RWPE2 (cell line): ENCODE results near the gene ADRA2A.
A peak's percentile ranks its signal among the peaks of the same experiment; 100 is the strongest.

Source experiments
- ATAC-seq: fragments of 200-7000 bp; cut with Tn5 transposase; 3 replicates; pipeline ENCODE4 v1.9.1; 2021; ENCODE audit warnings: low read depth
- DNase-seq: peaks from one replicate; pipeline ENCODE4 v3.0.0-alpha.2; 2020; ENCODE audit warnings: low spot score
- H3K27ac ChIP-seq: fragments of 450-650 bp; 2 replicates; pipeline ENCODE4 v1.5.1; 2017; ENCODE audit warnings: mild to moderate bottlenecking; ENCODE audit not compliant: poor library complexity, severe bottlenecking
- H3K27me3 ChIP-seq: fragments of 250-450 bp; sonication (Bioruptor Pico); 2 replicates; pipeline ENCODE4 v1.5.1; 2021; ENCODE audit warnings: mild to moderate bottlenecking, moderate library complexity; ENCODE audit not compliant: insufficient read depth, poor library complexity, severe bottlenecking
- H3K36me3 ChIP-seq: fragments of 250-450 bp; sonication (Bioruptor Pico); 2 replicates; pipeline ENCODE4 v1.5.1; 2020; ENCODE audit warnings: low read depth, mild to moderate bottlenecking, moderate library complexity
- H3K4me1 ChIP-seq: fragments of 250-450 bp; sonication (Bioruptor Pico); 2 replicates; pipeline ENCODE4 v1.5.1; 2021; ENCODE audit warnings: mild to moderate bottlenecking, moderate library complexity; ENCODE audit not compliant: insufficient read depth, poor library complexity, severe bottlenecking
- H3K4me3 ChIP-seq: fragments of 250-450 bp; sonication (Bioruptor Pico); 2 replicates; pipeline ENCODE4 v1.5.1; 2021; ENCODE audit warnings: mild to moderate bottlenecking, moderate library complexity; ENCODE audit not compliant: severe bottlenecking
- H3K9me3 ChIP-seq: fragments of 250-450 bp; sonication (Bioruptor Pico); 2 replicates; pipeline ENCODE4 v1.5.1; 2021; ENCODE audit warnings: mild to moderate bottlenecking, moderate library complexity; ENCODE audit not compliant: severe bottlenecking
- CTCF ChIP-seq: fragments of 450-650 bp; IDR thresholded peaks from one replicate; pipeline ENCODE4 v1.5.1; 2017; ENCODE audit warnings: mild to moderate bottlenecking, moderate library complexity; ENCODE audit not compliant: poor library complexity, severe bottlenecking

The ADRA2A gene

GRCh38 chr10:111086574-111086973 is 9.7 kb downstream of the ADRA2A start:
- TF ChIP-seq CTCF, result no peak
- Histone ChIP-seq H3K27ac (no peak overlapping the region), H3K27me3 (no peaks in the 10 kb centered on the region), H3K9me3 (no peaks in the 10 kb centered on the region), H3K4me1 (no peaks in the 10 kb centered on the region), H3K4me3 (no peak overlapping the region), H3K36me3 (no peaks in the 10 kb centered on the region)
- DNase-seq (peak; percentile 7), ATAC-seq (no peak)

DNA sequence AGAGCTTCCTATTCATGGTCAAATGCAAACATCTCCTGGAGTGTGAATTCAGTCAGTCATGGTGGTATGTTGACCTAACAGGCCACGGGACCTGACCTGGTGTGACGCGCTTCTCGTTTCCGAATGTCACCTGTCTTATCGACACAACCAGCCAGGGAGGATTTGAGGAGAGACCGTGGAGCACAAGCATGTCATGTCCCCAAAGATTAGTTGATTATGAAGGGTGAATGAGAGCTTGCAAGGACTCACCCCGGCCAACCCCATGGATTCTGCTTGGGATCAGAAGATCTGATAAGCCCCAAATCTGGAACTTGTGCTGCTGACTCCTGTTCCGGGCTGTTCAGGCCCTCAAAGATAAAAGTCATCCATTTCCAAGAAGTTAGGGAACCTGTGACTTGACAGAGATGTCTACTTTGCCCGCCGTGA is 10.5 kb downstream of the ADRA2A start:
- Histone ChIP-seq H3K27ac (no peak overlapping the region), H3K27me3 (no peaks in the 10 kb centered on the region), H3K4me3 (no peak overlapping the region), H3K4me1 (no peaks in the 10 kb centered on the region), H3K9me3 (no peaks in the 10 kb centered on the region), H3K36me3 (no peaks in the 10 kb centered on the region)
- ATAC-seq (no peak), DNase-seq (peak; percentile 9)
- no peak for TF ChIP-seq CTCF

DNA sequence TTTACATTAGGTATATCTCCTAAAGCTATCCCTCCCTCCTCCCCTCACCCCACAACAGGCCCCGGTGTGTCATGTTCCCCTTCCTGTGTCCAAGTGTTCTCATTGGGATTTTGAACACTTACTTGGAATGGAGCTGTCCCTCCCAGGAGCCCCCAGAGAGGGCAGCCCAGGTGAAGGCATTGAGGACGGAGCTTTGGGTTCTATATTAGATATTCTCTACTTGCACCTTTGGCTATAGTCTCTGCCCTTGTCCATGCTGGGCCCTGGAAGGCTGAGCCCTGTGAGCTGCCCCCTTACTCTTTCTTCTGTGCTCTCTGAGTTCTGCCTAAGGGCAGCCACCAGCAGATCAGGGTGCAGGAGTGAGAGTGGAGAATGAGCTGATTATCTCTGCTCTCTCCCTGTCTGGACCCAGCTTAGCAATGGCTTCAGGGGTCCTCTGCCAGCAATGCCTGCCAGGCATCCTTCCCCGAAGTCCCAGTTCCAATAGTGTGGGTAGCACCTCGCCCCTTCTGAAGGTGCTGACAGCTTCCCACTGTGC is 11.2 kb downstream of the ADRA2A start:
- H3K36me3 ChIP-seq, result no peaks in the 10 kb centered on the region
- TF ChIP-seq CTCF, result no peak
- H3K27ac ChIP-seq, result no peak overlapping the region
- H3K9me3 ChIP-seq, result no peaks in the 10 kb centered on the region
- DNase-seq (peak; percentile 6), ATAC-seq (no peak)
- H3K4me1 ChIP-seq, result no peaks in the 10 kb centered on the region
- H3K27me3 ChIP-seq, result no peaks in the 10 kb centered on the region
- no peak overlapping the region for H3K4me3 ChIP-seq

DNA sequence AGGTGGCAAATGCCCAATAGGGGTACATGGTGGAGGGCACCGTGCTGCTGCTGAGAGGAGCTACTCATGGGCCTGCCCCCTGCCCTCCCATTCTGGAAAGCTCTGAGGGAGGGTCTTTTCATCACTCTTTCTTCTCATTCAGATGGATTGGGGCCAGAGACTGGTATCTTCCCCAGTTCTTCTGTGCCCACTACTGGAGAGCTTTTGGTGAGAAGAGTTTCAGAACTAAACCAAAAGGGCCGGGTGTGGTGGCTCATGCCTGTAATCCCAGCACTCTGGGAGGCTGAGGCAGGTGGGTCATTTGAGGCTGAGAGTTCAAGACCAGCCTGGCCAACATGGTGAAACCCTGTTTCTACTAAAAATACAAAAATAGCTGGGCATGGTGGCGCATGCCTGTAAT is 12.5 kb downstream of the ADRA2A start:
- Histone ChIP-seq H3K4me3 (no peak overlapping the region), H3K9me3 (no peaks in the 10 kb centered on the region), H3K27ac (no peak overlapping the region), H3K36me3 (no peaks in the 10 kb centered on the region), H3K4me1 (no peaks in the 10 kb centered on the region), H3K27me3 (no peaks in the 10 kb centered on the region)
- ATAC-seq (no peak), DNase-seq (peak; percentile 11)
- no peak for TF ChIP-seq CTCF

- ATAC-seq, result no peak
- no peak for TF ChIP-seq CTCF
- no peak overlapping the region for H3K4me3 ChIP-seq
Measured at GRCh38 chr10:111091833-111092232, 15.0 kb downstream of the ADRA2A start.

More at GRCh38 chr10:111091833-111092232, 15.0 kb downstream of the ADRA2A start:
- no peak overlapping the region for H3K27ac ChIP-seq
- peak; percentile 4 for DNase-seq
- H3K36me3 ChIP-seq, result no peaks in the 10 kb centered on the region
- H3K27me3 ChIP-seq, result no peaks in the 10 kb centered on the region
- no peaks in the 10 kb centered on the region for H3K9me3 ChIP-seq
- H3K4me1 ChIP-seq, result no peaks in the 10 kb centered on the region
